ENCODE data around the gene MYOT.
"Not testable (repeated sequence)": the region's sequence is repeated elsewhere in the genome, so short reads cannot be mapped to it uniquely, and the experiment has no call there.

Gene MYOT

DNA sequence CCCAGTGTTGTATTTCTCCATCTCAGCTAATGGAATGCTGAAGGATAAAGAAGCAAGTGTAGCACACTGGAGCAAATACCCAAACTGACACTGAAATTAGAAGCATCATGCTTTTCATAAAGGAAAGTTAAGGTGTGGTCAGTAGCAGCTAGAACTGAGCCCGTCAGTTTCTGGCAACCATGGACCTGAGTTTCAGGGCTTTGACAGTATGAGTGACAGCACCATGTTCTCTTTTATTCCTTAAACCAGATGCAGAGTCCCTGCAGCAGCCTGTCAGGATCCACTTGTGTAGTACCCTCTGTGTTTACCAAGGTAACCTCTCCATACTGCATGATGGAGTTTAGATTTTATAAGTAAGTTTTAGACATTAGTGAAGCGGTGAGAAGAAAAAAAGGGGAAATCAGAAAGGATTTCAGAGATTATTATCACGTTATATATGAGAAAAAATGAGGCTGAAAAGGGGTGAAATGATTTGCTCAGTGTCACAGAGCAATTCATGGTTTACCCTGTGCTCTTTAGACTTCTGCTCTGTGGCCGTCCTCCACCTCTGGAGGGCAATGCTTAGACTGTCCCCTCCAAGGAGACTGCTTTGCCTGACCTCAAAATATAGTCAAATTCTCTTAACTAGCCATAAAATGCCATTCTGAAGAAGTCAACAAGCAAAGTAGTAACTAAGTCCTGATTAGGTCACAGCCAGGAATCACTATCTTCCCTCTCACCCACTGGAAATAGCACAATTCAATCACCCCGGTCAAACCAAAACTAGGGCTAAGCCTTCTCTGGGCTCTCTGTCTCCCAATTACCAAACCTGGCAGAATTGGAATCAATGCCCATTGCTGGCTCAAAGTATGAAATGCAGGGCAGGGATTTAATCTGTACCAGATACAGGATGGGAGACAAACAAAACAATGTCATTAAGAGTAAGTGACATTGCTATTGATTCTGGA is 10.5 kb upstream of the MYOT start:
- no peak for DNase-seq

- DNase-seq: peak; percentile 85
These were observed 9.3 kb upstream of the MYOT start for GRCh38 chr5:137858223-137858916.

- no peak for DNase-seq
These were observed 8.7 kb upstream of the MYOT start for GRCh38 chr5:137858954-137859353.

- DNase-seq: no peak
These were observed 5.4 kb upstream of the MYOT start for GRCh38 chr5:137862251-137862650.

DNA sequence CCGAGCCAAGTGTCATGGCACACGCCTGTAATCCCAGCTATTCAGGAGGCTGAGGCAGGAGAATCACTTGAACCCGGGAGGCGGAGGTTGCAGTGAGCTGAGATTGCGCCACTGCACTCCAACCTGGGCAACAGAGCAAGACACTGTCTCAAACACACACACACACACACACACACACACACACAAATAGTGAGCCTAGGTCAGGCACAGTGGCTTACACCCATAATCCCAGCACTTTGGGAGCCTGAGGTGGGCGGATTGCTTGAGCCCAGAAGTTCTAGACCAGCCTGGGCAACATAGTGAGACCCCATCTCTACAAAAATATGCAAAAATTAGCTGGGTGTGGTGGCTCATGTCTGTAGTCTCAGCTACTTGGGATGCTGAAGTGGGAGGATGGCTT is 4.0 kb upstream of the MYOT start:
- not testable (repeated sequence) for DNase-seq

GRCh38 chr5:137866541-137867388 is 895 bp upstream of the MYOT start:
- DNase-seq: no peak

DNA sequence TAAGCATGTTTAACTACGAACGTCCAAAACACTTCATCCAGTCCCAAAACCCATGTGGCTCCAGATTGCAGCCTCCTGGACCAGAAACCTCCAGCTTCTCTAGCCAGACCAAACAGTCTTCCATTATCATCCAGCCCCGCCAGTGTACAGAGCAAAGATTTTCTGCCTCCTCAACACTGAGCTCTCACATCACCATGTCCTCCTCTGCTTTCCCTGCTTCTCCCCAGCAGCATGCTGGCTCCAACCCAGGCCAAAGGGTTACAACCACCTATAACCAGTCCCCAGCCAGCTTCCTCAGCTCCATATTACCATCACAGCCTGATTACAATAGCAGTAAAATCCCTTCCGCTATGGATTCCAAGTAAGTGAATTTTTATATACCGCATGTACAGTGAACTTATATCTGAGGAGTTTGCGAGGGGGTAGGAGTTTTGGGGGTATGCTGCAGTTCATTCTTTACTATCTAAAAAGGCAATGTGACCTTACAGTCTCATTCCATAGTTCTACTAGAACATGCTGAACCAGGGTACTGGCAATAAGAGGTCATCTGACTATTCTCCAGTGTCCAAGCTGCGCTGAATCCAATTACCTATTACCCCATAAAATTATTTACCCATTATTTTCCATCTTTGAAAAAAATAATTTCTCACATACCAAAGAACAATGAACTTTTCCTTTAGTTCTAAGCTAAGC is 3.1 kb downstream of the MYOT start:
- no peak for DNase-seq

DNA sequence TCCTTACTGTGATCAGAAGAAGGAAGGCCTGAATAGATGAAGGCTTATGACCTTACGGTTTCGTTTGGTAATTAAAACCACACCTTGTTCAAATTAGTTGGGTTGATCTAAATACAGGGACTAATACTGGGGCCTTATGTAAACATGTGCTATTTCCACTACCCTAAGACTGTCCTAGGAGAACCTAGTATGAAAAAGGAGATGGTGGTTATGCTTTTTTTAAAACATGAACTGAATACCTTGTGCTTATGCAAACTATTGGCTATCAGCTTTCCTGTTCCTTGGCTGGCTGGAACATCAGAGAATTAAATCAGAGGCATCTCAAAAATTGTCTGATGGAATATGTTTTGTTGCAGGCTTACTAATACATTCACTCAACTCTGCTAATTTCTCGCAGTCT is 3.9 kb downstream of the MYOT start:
- no peak for DNase-seq

- no peak for DNase-seq
These were observed 4.8 kb downstream of the MYOT start for GRCh38 chr5:137872466-137872865.

DNA sequence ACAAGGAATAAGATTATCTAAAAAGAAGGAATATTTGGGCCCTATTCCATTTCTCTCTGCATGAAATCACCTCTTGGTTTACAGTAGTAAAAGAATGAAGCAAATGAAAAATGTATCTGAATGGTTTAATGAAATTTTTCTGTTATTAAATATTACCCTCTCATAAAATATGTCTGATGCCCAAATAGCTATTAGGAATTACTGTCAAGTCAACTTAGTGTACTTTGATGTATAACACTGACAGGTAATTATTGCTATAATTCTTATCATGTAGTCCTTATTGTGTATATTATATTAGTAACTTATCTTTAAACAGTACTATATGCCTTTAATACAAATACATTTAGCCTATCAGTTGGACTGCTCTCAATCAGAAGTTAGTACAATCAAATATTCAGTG is 8.4 kb downstream of the MYOT start:
- DNase-seq: no peak

DNA sequence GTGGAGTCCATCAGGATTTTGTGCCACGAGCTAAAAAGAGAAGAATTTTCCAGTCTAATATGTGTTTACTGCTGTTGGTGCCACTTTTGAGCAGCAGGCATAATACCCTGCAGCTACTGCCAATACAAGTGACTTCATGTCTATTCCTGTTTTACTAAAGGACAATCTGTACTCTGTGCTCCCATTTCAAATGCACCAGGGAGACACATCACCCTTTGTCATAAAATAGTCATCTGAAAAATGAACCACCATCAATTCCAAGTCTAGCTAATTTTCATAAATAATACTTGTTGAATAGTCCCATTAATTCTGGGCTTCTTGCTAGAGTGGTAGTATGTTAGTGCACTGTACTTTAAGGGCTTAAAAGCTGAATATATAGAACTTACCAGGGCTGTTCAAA is 12.7 kb downstream of the MYOT start:
- no peak for DNase-seq

DNA sequence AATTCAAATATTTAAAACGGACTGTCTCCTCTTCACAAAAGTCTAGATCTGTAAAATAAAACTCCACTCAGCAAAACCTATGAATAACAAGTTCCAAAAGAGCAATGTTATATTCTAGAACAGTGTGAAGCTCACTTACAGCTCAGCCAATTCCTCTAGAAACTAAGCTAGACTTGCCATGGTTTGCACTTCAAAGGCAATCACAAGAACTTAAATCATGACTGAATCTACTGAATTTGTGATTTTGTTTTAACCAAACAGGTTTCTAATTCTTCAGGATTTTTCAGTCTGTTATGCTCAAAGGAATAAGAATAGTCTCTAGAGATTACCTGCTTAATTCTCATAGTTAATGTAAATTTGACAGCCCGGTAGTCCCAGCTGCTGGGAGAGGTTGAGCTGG is 20.2 kb downstream of the MYOT start:
- DNase-seq: no peak

DNA sequence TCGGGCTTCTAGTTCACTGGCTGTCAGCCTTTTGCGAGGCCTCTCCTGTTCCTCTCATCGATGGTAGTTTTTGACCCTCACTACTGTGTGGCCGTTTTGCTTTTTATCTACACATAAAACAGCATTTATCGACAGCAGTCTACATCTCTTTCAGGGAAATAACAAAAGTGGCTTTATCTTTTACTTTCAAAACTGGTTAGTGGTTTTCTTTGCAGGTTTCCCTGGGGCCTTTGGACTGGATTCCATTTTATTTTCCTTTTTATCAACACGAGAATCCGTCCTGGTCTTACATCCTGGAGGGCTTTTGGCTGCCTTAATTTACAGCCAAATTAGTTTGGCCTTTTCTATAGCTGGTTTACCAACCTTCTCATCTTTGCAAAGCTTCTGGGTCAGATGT is 20.8 kb downstream of the MYOT start:
- DNase-seq: peak; percentile 6

DNA sequence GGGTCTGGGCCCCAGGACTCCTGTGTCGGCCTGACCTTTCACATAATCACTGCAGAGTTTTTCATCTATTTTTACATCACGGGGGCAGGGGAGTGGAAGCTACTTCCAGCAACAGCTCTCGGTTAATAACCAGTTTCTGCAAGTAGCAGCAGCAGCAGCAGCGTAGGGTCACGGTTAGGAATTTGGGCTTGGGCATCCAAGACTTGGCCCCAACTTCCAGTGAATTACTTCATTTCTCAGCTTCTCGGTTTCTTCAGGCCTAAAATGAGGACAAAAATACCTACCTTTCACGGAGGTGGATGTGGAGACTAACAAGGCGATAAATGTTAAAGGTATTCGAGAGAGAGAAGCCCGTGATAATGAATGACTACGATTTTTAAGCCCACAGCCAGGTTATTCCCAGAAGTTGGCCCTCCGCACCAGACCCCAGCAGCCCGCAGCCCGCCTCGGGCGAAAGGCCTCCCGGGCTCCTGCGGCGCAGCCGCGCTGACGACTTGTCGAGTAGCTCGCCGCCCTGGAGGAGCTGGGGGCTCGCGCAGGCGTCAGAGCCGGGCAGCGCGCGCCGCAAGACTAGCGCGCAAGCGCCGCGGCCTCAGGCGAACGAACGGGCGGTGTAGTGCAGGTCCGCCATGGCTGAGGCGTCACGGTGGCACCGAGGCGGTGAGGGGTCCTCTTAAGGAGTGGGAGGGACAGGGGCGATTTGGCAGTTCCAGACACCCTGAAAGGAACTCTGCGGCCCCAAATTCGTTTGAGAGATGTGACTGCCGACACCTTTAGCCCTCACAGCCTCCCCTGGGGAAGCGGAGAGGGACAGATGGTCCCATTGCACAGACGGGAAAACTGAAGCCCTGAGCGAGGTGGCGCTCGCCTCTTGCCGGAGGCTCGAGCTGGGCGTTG is 21.5 kb downstream of the MYOT start, which contains the start of gene PKD2L2:
PKD2L2 (plus strand) TSS at position 595 of the 897 bp plus-strand sequence; CDS start at position 630, 35 bp downstream.
- peak; percentile 88 for DNase-seq

DNA sequence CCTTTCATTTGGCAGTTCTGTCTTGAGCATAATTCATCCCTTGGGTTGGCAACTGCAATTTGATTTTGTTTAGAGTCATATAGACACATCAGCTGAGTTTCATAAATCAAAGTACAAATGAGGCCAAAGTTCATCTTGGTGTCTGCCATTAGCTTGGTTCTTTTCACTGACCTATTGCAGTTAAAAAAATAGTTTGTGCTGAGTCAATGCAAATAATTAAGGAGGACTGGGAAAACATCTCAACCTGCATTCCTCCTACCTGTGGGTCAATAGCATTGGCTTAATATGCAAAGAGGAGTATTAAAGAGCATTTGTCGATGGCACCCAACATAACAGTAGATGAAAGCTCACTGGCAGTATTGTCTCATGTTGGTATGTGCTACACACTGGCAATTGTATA is 23.2 kb downstream of the MYOT start:
- no peak for DNase-seq

DNA sequence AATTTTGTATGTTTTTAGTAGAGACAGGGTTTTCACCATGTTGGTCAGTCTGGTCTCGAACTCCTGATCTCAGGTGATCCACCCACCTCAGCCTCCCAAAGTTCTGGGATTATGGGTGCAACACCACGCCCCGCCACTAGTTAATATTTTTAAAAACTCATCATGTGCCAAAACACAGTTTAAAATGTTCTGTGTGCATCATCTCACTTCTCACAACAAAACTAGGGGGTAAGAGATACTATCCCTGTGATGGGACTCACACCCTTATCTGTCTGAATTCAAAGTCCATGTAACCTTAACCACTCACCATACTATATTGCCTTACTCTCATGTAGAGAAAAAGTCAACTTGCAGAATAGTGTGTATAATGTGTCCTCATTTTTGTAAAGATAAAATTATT is 24.2 kb downstream of the MYOT start:
- no peak for DNase-seq

DNA sequence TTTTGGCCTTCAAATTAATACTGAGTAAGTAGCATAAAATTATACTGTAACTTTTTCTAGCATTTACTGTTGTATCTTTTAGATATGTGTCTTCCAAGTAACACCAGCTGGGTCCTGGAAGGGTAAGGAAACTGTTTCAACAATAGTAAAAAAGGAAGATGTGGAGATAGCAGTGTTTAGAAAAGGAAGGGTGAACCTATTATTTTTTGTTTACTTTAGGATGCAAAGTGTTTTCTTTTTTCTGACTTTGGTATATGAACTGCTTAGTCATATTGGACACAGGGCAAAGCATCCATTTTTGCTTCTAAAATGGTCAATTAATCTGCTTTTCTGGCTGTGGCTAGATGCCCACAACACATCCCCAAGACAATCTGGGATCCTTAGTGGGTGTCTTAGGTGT is 26.9 kb downstream of the MYOT start:
- no peak for DNase-seq

GRCh38 chr5:137896560-137896959 is 28.9 kb downstream of the MYOT start:
- DNase-seq: no peak

DNA sequence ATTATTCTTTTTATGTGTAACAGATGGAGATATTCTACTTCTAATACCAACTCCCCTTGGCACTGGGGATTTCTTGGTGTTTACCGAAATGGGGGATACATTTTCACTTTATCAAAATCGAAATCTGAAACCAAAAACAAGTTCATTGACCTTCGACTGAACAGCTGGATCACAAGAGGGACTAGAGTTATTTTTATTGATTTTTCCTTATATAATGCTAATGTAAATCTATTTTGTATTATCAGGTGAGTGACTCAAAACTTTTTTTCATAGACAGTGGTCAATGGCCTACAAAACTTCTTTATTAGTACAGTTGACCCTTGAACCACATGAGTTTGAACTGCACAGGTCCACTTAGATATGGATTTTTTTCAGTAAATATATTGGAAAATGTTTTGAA is 31.8 kb downstream of the MYOT start:
- DNase-seq: no peak

DNA sequence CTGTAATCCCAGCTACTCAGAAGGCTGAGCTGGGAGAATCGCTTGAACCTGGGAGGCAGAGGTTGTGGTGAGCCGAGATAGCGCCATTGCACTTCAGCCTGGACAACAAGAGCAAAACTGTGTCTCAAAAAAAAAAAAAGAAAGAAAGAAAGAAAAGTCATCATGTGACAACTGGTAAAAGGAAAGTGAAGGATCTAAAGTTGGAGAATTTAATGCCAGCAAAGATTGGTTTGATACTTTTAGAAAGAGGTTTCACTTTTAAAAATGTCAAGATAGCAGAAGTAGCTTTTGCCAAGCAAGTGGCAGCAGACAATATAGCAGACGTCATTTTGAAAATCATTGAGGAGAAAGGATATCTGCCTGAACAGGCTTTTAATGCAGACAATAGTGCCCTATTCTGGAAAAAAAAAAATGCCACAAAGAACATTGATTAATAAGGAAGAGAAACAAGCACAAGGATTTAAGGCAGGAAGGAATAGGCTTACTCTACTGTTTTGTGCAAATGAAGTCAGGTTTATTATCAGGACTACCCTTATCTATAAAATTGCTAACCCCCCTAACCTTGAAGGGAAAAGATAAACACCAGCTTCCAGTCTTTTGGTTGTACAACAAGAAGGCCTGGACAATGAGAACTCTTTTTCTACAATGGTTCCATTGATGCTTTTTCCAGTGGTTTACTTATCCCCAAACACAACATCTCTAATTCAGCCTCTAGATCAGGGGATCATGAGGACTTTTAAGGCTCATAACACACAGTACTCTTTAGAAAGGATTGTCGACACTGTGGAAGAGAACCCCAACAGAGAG is 33.6 kb downstream of the MYOT start:
- DNase-seq: peak; percentile 58

Measured in inflammatory macrophage treated with lipopolysaccharide for 4 hours (primary cell).